Gastroesophageal sphincter (tissue), 4 donors: ENCODE results near the gene SCAMP1. TPM values are rescaled to one million over a fixed set of nuclear protein-coding genes. Genes with fewer than 3 reads are reported as not detected.

Experiments used
- ATAC-seq: fragments of 150-250 bp; one replicate; pipeline ENCODE4 v1.9.1; 2016; ENCODE audit warnings: mild to moderate bottlenecking, moderate library complexity
- H3K27ac ChIP-seq, 4 donors: fragments of 200-600 bp; sonication (generic) in 3 of 4; 1 replicate in 3 of 4; 2 replicates in 1 of 4; pipeline ENCODE4 v1.5.1; 2016 to 2019
- H3K27me3 ChIP-seq: fragments of 200-600 bp; sonication (generic); one replicate; pipeline ENCODE4 v1.5.1; 2019
- H3K36me3 ChIP-seq, 2 donors: fragments of 200-600 bp; sonication (generic); one replicate each; pipeline ENCODE4 v1.5.1; 2019; ENCODE audit warnings: control low read depth in 1 of 2
- H3K4me1 ChIP-seq, 3 donors: fragments of 200-600 bp; sonication (generic); 1 replicate in 2 of 3; 2 replicates in 1 of 3; pipeline ENCODE4 v1.5.1; 2016 to 2019; ENCODE audit warnings: control low read depth in 2 of 3
- H3K4me3 ChIP-seq, 2 donors: fragments of 200-600 bp; sonication (generic); one replicate each; pipeline ENCODE4 v1.5.1; 2019; ENCODE audit warnings: mild to moderate bottlenecking in 1 of 2, moderate library complexity in 1 of 2
- H3K9me3 ChIP-seq, 3 donors: fragments of 200-600 bp; sonication (generic); one replicate each; pipeline ENCODE4 v1.5.1; 2017 to 2019; ENCODE audit warnings: control low read depth in 2 of 3
- CTCF ChIP-seq, 4 experiments: fragments of 200-600 bp in 2 of 4; fragments of 450-650 bp in 2 of 4; sonication (generic) in 1 of 4; IDR thresholded peaks; one replicate each; pipeline ENCODE4 v1.5.1; 2017 to 2019; ENCODE audit warnings: antibody characterized with exemption in 4 of 4, mild to moderate bottlenecking in 2 of 4, moderate library complexity in 2 of 4
- EP300 ChIP-seq: sonication (generic); formaldehyde crosslinking; IDR thresholded peaks from one replicate; pipeline ENCODE4 v1.6.1; 2017; ENCODE audit warnings: antibody characterized with exemption, mild to moderate bottlenecking
- POLR2A ChIP-seq, 2 donors: fragments of 450-650 bp; IDR thresholded peaks; one replicate each; pipeline ENCODE4 v1.6.1; 2017; ENCODE audit warnings: antibody characterized with exemption in 2 of 2, mild to moderate bottlenecking in 2 of 2, moderate library complexity in 1 of 2
- POLR2AphosphoS5 ChIP-seq: sonication (generic); formaldehyde crosslinking; IDR thresholded peaks from one replicate; pipeline ENCODE4 v1.6.1; 2017; ENCODE audit warnings: antibody characterized with exemption
- WGBS, 2 donors: methylation state at CpG; one replicate each; pipeline ENCODE4 v1.1.5; 2018; ENCODE audit warnings: low coverage in 1 of 2; 5-methylcytosine and 5-hydroxymethylcytosine counted together
- total RNA-seq, 4 donors: library from RNA; depleted of rRNA; stranded (reverse); fragments of >200 nt; gene quantifications; one replicate each; pipeline ENCODE4 v1.1.0, GENCODE V29; 2016

The SCAMP1 gene
- total RNA-seq, 4 donors from 2014 or later: 32.1 to 45.8 (median 38.9) TPM

DNA sequence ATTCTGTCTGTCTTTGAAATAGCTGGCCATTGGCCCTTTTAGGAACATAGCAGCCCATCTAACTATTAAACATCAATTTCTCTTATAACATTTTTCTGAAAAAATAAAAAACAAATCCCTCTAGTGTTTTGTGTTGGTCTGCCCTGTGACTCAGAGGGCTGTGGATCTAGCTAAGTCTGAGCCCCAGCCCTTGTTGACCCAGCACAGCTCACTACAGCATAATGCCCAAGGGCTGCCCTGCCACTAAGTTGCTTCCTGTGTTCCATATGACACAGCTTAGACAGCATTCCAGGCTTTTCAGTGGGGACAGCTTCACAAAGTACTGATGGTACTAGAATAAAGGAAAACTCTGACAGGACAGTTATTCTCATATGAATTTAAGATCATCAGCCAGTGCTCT, 136.0 kb downstream of the SCAMP1 start:
- no peaks in the 10 kb centered on the region for H3K27me3 ChIP-seq
- no peak for ATAC-seq
- H3K27ac ChIP-seq: peak overlapping the region in 1 of 4 donors; percentile 26
- TF ChIP-seq EP300 (no peak), CTCF (IDR thresholded peaks at IDR 0.05) (no peak), POLR2A (IDR thresholded peaks at IDR 0.05) (no peak), POLR2AphosphoS5 (no peak)
- no peaks in the 10 kb centered on the region for H3K9me3 ChIP-seq
- no peaks in the 10 kb centered on the region for H3K36me3 ChIP-seq
- no peak overlapping the region for H3K4me3 ChIP-seq
- peaks cover under 1 to 44% (median 21%) of the 10 kb centered on the region in 3 donors for H3K4me1 ChIP-seq

GRCh38 chr5:78497573-78498533, 137.4 kb downstream of the SCAMP1 start:
- no peaks in the 10 kb centered on the region for H3K27me3 ChIP-seq
- H3K4me3 ChIP-seq: no peak overlapping the region
- ATAC-seq: peak; percentile 37
- peak overlapping the region in 2 of 4 donors; percentile 17 to 28 for H3K27ac ChIP-seq
- TF ChIP-seq POLR2AphosphoS5: no peak
- no peak for TF ChIP-seq EP300
- no peak for TF ChIP-seq CTCF (IDR thresholded peaks at IDR 0.05)
- TF ChIP-seq POLR2A (IDR thresholded peaks at IDR 0.05): no peak
- 22 to 29% methylated on average over 13 of the region's 13 CpGs for WGBS, 2 donors
- H3K9me3 ChIP-seq: no peaks in the 10 kb centered on the region
- H3K36me3 ChIP-seq: no peaks in the 10 kb centered on the region
- H3K4me1 ChIP-seq: peaks cover 13 to 59% (median 21%) of the 10 kb centered on the region in 3 donors

DNA sequence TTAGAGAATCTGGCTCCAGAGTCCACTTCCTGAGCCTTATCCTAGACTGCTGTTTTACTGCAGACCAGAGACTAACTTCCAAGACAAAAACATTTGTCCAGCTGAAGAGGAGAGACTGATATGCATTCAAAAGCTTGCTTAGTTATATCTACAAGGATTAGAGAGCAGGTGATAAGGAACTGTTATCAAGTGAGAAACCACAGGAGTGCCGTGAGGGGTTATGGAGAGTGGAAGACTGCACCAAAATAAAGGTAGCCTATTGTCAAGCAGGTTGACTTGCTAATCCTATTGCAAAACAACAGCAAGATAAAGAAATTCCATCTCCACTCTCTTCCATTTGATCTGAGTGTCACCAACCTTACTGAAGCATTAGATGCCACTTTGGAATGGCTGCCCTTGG, 139.1 kb downstream of the SCAMP1 start:
- no peaks in the 10 kb centered on the region for H3K27me3 ChIP-seq
- no peak overlapping the region for H3K4me3 ChIP-seq
- no peak for ATAC-seq
- TF ChIP-seq POLR2A (IDR thresholded peaks at IDR 0.05) (no peak), POLR2AphosphoS5 (no peak)
- 77 to 100% methylated on average over 1 of the region's 1 CpG for WGBS, 2 donors
- H3K36me3 ChIP-seq: no peaks in the 10 kb centered on the region
- H3K9me3 ChIP-seq: no peaks in the 10 kb centered on the region
- peaks cover 17 to 75% (median 27%) of the 10 kb centered on the region in 3 donors for H3K4me1 ChIP-seq
- H3K27ac ChIP-seq: no peak overlapping the region

DNA sequence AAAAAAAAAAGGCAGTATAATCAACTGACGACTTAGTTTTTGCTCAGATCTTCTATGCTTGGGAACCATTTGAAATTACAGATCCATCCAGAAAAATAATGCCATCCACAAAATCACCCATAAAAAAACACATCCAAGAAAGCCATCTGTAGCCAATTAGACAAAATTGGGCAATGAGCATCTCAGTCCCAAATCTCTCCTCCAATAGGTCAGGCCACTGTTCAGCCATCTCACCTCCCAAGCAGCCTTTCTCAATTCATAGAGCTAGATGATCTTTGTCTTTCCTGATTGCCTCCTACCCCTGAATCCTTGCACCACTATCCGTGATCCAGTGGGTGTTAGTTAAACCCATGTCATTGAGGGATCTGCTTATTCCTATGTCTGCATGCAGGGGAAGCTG, 139.6 kb downstream of the SCAMP1 start:
- no peaks in the 10 kb centered on the region for H3K9me3 ChIP-seq
- WGBS, 2 donors: 94 to 100% methylated on average over 1 to 2 of the region's 2 CpGs
- no peaks in the 10 kb centered on the region for H3K36me3 ChIP-seq
- peaks cover 19 to 79% (median 30%) of the 10 kb centered on the region in 3 donors for H3K4me1 ChIP-seq
- no peaks in the 10 kb centered on the region for H3K27me3 ChIP-seq
- H3K27ac ChIP-seq: no peak overlapping the region
- no peak for TF ChIP-seq POLR2AphosphoS5
- no peak for TF ChIP-seq POLR2A (IDR thresholded peaks at IDR 0.05)
- TF ChIP-seq CTCF (IDR thresholded peaks at IDR 0.05): no peak
- TF ChIP-seq EP300: no peak
- no peak for ATAC-seq
- H3K4me3 ChIP-seq: no peak overlapping the region

- Histone ChIP-seq H3K36me3 (no peaks in the 10 kb centered on the region), H3K27ac (peak overlapping the region in 1 of 4 donors; percentile 49), H3K4me3 (no peak overlapping the region), H3K9me3 (no peaks in the 10 kb centered on the region), H3K27me3 (no peaks in the 10 kb centered on the region), H3K4me1 (peaks cover 28 to 79% (median 36%) of the 10 kb centered on the region in 3 donors)
- TF ChIP-seq CTCF (IDR thresholded peaks at IDR 0.05): no peak
- ATAC-seq: no peak
- WGBS, 2 donors: 85 to 93% methylated on average over 4 to 5 of the region's 5 CpGs
Observed at GRCh38 chr5:78500871-78501270, 140.5 kb downstream of the SCAMP1 start.
